Measurements from ENCODE around the gene CYP8B1. TPM values are rescaled to one million over a fixed set of nuclear protein-coding genes. Genes with fewer than 3 reads are reported as not detected.

The CYP8B1 gene
- total and polyA plus RNA-seq, 9 of the 15 experiments (the other 6 are each of a cell fraction or from before 2014, with no cell fraction given) = 0.04 TPM; not detected in 8

DNA sequence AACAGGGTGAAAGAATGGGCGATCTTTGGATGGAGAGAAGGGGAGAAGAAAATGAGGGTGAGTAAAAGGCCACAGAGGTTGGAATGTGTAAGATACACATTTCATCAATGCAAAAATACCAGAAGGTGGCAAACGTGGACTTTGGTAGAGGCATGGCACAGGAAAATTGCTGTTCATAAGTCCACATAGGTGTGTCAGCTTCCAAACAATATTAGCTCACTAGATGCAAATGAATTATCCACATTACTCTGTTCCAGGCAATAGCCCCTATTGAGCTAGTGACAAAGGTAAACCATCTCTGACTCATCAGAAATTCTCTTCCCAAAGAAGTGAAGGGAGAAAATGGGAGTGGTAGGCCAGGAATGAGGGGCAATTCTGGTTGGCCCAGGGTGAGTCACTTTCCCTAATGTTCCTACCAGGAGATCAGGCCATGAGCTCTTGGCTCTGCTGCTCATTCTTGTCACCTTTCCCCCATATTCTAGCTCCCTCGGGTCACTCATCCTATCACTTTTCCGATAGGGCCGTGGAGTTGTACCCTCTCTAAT, 46.5 kb downstream of the CYP8B1 start (continued):
- TF ChIP-seq SMAD3 (CRISPR knock-in tag; conservative IDR thresholded peaks at IDR 0.05) (no peak), PRPF4 (IDR thresholded peaks at IDR 0.05; ENCODE audit: insufficient read depth, low read depth, low read length, poor library complexity, severe bottlenecking) (no peak), NR1H2 (CRISPR knock-in tag; IDR thresholded peaks at IDR 0.05) (no peak), ZNF24 (IDR thresholded peaks at IDR 0.05) (no peak), HDAC6 (IDR thresholded peaks at IDR 0.05; ENCODE audit: low read depth, low read length) (no peak), KLF10 (CRISPR knock-in tag; IDR thresholded peaks at IDR 0.05) (no peak), CSDE1 (IDR thresholded peaks at IDR 0.05) (no peak)
- TF ChIP-seq, protein P1, sequence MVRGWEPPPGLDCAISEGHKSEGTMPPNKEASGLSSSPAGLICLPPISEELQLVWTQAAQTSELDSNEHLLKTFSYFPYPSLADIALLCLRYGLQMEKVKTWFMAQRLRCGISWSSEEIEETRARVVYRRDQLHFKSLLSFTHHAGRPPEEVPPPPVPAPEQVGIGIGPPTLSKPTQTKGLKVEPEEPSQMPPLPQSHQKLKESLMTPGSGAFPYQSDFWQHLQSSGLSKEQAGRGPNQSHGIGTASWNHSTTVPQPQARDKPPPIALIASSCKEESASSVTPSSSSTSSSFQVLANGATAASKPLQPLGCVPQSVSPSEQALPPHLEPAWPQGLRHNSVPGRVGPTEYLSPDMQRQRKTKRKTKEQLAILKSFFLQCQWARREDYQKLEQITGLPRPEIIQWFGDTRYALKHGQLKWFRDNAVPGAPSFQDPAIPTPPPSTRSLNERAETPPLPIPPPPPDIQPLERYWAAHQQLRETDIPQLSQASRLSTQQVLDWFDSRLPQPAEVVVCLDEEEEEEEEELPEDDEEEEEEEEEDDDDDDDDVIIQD (CRISPR knock-in tag; IDR thresholded peaks at IDR 0.05) = no peak

DNA sequence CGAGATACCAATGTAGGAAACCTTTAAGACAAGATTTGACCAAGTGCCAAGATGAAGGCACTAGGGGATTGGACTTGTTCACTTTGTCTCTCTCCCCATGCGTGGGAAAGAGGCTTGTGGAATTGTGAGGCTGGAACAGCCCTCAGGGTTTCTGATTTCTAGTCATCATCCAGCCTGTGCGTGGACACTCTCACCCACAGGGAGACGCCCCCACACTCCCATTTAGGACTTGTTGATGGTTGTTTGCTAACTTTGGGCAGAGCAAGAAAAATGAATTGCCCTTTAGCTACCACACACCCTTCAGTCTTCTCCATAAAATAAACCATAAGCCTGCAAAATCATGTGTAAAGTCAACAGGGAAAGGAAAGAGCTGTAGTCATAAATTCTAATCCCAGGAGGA, 48.0 kb downstream of the CYP8B1 start:
- no peaks in the 10 kb centered on the region for H3K4me1 ChIP-seq (replicated peaks in 1 of 2; ENCODE audit: control insufficient read depth in 2 of 2, insufficient read depth in 2 of 2, low read length in 2 of 2)
- no TSS peak for BruUV-seq (replicated peaks)
- no peaks in the 10 kb centered on the region for H3K9me3 ChIP-seq (replicated peaks; ENCODE audit: control insufficient read depth, insufficient read depth, low read depth, low read length)
- ATAC-seq (no peak), DNase-seq (ENCODE audit: extremely low read depth in 1 of 4, low spot score in 3 of 4) (no peak), FAIRE-seq (no peak)
- intact Hi-C loops (cut with micrococcal nuclease) (no loop called here), in situ Hi-C loops (cut with MboI) (loop anchor here (5.0 kb wide), 1 partner anchor 45 kb away; no protein-coding TSS in a partner anchor)
- H3K9me1 ChIP-seq (ENCODE audit: control insufficient read depth, insufficient read depth, low read length) = no peaks in the 10 kb centered on the region
- H2AFZ ChIP-seq (ENCODE audit: low read depth, low read length) = no peak overlapping the region
- H3K36me3 ChIP-seq (ENCODE audit: control insufficient read depth, insufficient read depth, low read length) = no peaks in the 10 kb centered on the region
- no peak overlapping the region for H3K4me3 ChIP-seq
- H3K9ac ChIP-seq (ENCODE audit: insufficient read depth in 1 of 2, low read depth in 2 of 2, low read length in 2 of 2) = no peak overlapping the region
- ChIA-PET POLR2A (interaction anchor here (0.6 kb wide), 1 partner anchor 112 kb away, joined by 3 read pairs; no protein-coding TSS in a partner anchor), CTCF (ENCODE audit: low intra/inter-chr PET ratio) (interaction anchor here (4.5 kb wide), 1 partner anchor 47 kb away, joined by 61 read pairs; no protein-coding TSS in a partner anchor)
- no peak overlapping the region for H3K27ac ChIP-seq (ENCODE audit: extremely low read depth, low read depth, low read length)
- no peak overlapping the region for H3K4me2 ChIP-seq (ENCODE audit: insufficient read depth, low read length)
- H3K79me2 ChIP-seq (ENCODE audit: control insufficient read depth, insufficient read depth, low read length) = no peaks in the 10 kb centered on the region
- WGBS (ENCODE audit: insufficient coverage, low coverage, missing lambda C conversion rate) = 2% methylated on average over 4 of the region's 4 CpGs
- no peaks in the 10 kb centered on the region for H4K20me1 ChIP-seq (replicated peaks; ENCODE audit: control insufficient read depth, insufficient read depth, low read length)
- H3K27me3 ChIP-seq (ENCODE audit: control insufficient read depth in 2 of 2, insufficient read depth in 2 of 2, low read length in 2 of 2) = peaks cover 0 to 2% of the 10 kb centered on the region in 2 experiments; a peak in 1 of 5 replicates
- TF ChIP-seq CBX3 (IDR thresholded peaks at IDR 0.05; ENCODE audit: borderline replicate concordance in 1 of 2, low read length in 2 of 2) = no peak
- TF ChIP-seq BRD9 (IDR thresholded peaks at IDR 0.05; ENCODE audit: low read depth, partially characterized antibody) = no peak
- TF ChIP-seq SMAD3 (CRISPR knock-in tag; conservative IDR thresholded peaks at IDR 0.05) = no peak
- no peak for TF ChIP-seq ZNF764 (CRISPR knock-in tag; IDR thresholded peaks at IDR 0.05; ENCODE audit: low read depth)
- TF ChIP-seq EGR1 (conservative IDR thresholded peaks at IDR 0.05) = peak; percentile 27

All from K562 (cell line).